IMR-90 (cell line): ENCODE measurements around the gene WDR91. TPM values are rescaled to one million over a fixed set of nuclear protein-coding genes. Genes with fewer than 3 reads are reported as not detected.
A peak's percentile ranks its signal among the peaks of the same experiment; 100 is the strongest.

Experiments
- ATAC-seq: fragments of 200-7000 bp; cut with Tn5 transposase; 2 replicates; pipeline ENCODE4 v1.9.1; 2020; ENCODE audit warnings: low read depth, mild to moderate bottlenecking, moderate library complexity
- BruUV-seq: library from RNA; stranded (reverse); fragments of 400-500 nt; replicated peaks from 2 replicates; lab custom pipeline; 2021; lab: Mats Ljungman, UMichigan
- CTCF ChIA-PET: fragments of 300-600 bp; formaldehyde crosslinking; extraction: SDS; loops from one replicate; lab custom pipeline; 2021; ENCODE audit warnings: antibody characterized with exemption; lab: Yijun Ruan, JAX
- POLR2A ChIA-PET: fragments of 300-600 bp; sonication (Branson Sonifier 250); formaldehyde crosslinking; loops from one replicate; lab custom pipeline; 2022; ENCODE audit warnings: antibody characterized with exemption; ENCODE audit not compliant: unreplicated experiment; lab: Charles Lee
- DNase-seq: peaks from one replicate; pipeline ENCODE4 v3.0.0; 2013
- H2AFZ ChIP-seq: replicated peaks from 2 replicates; pipeline ENCODE3; 2013; ENCODE audit warnings: low read length, mild to moderate bottlenecking; ENCODE audit not compliant: poor library complexity
- H2AK5ac ChIP-seq: 2 replicates; pipeline ENCODE4 v1.6.1; 2013; ENCODE audit warnings: low read depth, low read length, inconsistent platforms
- H2AK9ac ChIP-seq: replicated peaks from 2 replicates; pipeline ENCODE3; 2013; ENCODE audit warnings: mild to moderate bottlenecking, low read depth, low read length, moderate library complexity; ENCODE audit not compliant: poor library complexity
- H2BK120ac ChIP-seq: 2 replicates; pipeline ENCODE4 v1.6.1; 2013; ENCODE audit warnings: low read depth, low read length, inconsistent platforms
- H2BK15ac ChIP-seq: 3 replicates; pipeline ENCODE4 v1.6.1; 2013; ENCODE audit warnings: low read depth, low read length, inconsistent platforms
- H2BK20ac ChIP-seq: 2 replicates; pipeline ENCODE4 v1.6.1; 2013; ENCODE audit warnings: low read depth, mild to moderate bottlenecking, inconsistent platforms, low read length, moderate library complexity
- H2BK5ac ChIP-seq: 2 replicates; pipeline ENCODE4 v1.6.1; 2013; ENCODE audit warnings: mild to moderate bottlenecking, low read depth, low read length, inconsistent platforms; ENCODE audit not compliant: poor library complexity, severe bottlenecking
- H3K14ac ChIP-seq: replicated peaks from 2 replicates; pipeline ENCODE4 v1.6.1; 2013; ENCODE audit warnings: low read depth, low read length, inconsistent platforms
- H3K18ac ChIP-seq: 2 replicates; pipeline ENCODE4 v1.6.1; 2013; ENCODE audit warnings: low read depth, low read length, control low read depth
- H3K23ac ChIP-seq: 2 replicates; pipeline ENCODE4 v1.6.1; 2013; ENCODE audit warnings: low read depth, low read length, inconsistent platforms
- H3K27ac ChIP-seq: 2 replicates; pipeline ENCODE4 v1.5.1; 2013; ENCODE audit warnings: mild to moderate bottlenecking, control low read depth, low read length; ENCODE audit not compliant: insufficient read depth
- H3K27me3 ChIP-seq: 2 replicates; pipeline ENCODE4 v1.6.1; 2013; ENCODE audit warnings: low read length; ENCODE audit not compliant: control insufficient read depth, insufficient read depth
- H3K36me3 ChIP-seq: 2 replicates; pipeline ENCODE4 v1.6.1; 2013; ENCODE audit warnings: low read length, mixed read lengths; ENCODE audit not compliant: control insufficient read depth, insufficient read depth
- H3K4ac ChIP-seq: 2 replicates; pipeline ENCODE4 v1.6.1; 2013; ENCODE audit warnings: low read depth, low read length, inconsistent platforms
- H3K4me1 ChIP-seq: 2 replicates; pipeline ENCODE4 v1.6.1; 2013; ENCODE audit warnings: low read length, mixed read lengths; ENCODE audit not compliant: control insufficient read depth, insufficient read depth
- H3K4me2 ChIP-seq: 2 replicates; pipeline ENCODE4 v1.6.1; 2013; ENCODE audit warnings: low read depth, mild to moderate bottlenecking, control low read depth, low read length, moderate library complexity
- H3K4me3 ChIP-seq: 2 replicates; pipeline ENCODE4 v1.5.1; 2013; ENCODE audit warnings: low read depth, mild to moderate bottlenecking, control low read depth, low read length, moderate library complexity; ENCODE audit not compliant: insufficient read depth
- H3K56ac ChIP-seq: 2 replicates; pipeline ENCODE4 v1.6.1; 2013; ENCODE audit warnings: low read length, inconsistent platforms; ENCODE audit not compliant: insufficient read depth; ENCODE audit errors: extremely low read depth
- H3K79me1 ChIP-seq, 2 experiments: 2 replicates each; pipeline ENCODE4 v1.6.1; 2013; ENCODE audit warnings: low read length in 2 of 2, inconsistent platforms in 1 of 2, low read depth in 1 of 2
- H3K9ac ChIP-seq: 2 replicates; pipeline ENCODE4 v1.6.1; 2013; ENCODE audit warnings: low read depth, low read length, control low read depth
- H3K9me1 ChIP-seq: 2 replicates; pipeline ENCODE4 v1.6.1; 2013; ENCODE audit warnings: low read length, inconsistent platforms; ENCODE audit not compliant: insufficient read depth
- H3K9me3 ChIP-seq: 2 replicates; pipeline ENCODE4 v1.6.1; 2013; ENCODE audit warnings: low read length; ENCODE audit not compliant: control insufficient read depth, insufficient read depth
- H4K20me1 ChIP-seq: 2 replicates; pipeline ENCODE4 v1.6.1; 2013; ENCODE audit warnings: low read length, inconsistent platforms; ENCODE audit not compliant: insufficient read depth
- H4K5ac ChIP-seq: 2 replicates; pipeline ENCODE4 v1.6.1; 2013; ENCODE audit warnings: mild to moderate bottlenecking, low read depth, low read length, control low read depth
- H4K8ac ChIP-seq, 2 experiments: 2 replicates each; pipeline ENCODE4 v1.6.1; 2013; ENCODE audit warnings: low read depth in 2 of 2, low read length in 2 of 2, control low read depth in 1 of 2, inconsistent platforms in 1 of 2
- H4K91ac ChIP-seq: 2 replicates; pipeline ENCODE4 v1.6.1; 2013; ENCODE audit warnings: low read depth, low read length, inconsistent platforms; ENCODE audit not compliant: insufficient read depth
- BHLHE40 ChIP-seq: fragments of 150-350 bp; IDR thresholded peaks from 2 replicates; pipeline ENCODE4 v1.6.1; 2016; ENCODE audit warnings: mild to moderate bottlenecking, low read depth, low read length
- CEBPB ChIP-seq: IDR thresholded peaks from 2 replicates; pipeline ENCODE4 v1.6.1; 2012; ENCODE audit warnings: low read depth, low read length, improper control_type of control experiment
- CHD1 ChIP-seq: IDR thresholded peaks from 2 replicates; pipeline ENCODE4 v1.6.1; 2012; ENCODE audit warnings: low read depth, low read length, improper control_type of control experiment
- FOS ChIP-seq: fragments of 150-350 bp; IDR thresholded peaks from 2 replicates; pipeline ENCODE4 v1.6.1; 2016; ENCODE audit warnings: low read depth, low read length
- MAFK ChIP-seq: IDR thresholded peaks from 2 replicates; pipeline ENCODE4 v1.6.1; 2012; ENCODE audit warnings: low read depth, low read length, improper control_type of control experiment
- MAZ ChIP-seq: IDR thresholded peaks from 2 replicates; pipeline ENCODE4 v1.6.1; 2012; ENCODE audit warnings: low read depth, mild to moderate bottlenecking, low read length, improper control_type of control experiment, moderate library complexity, borderline replicate concordance
- MXI1 ChIP-seq: IDR thresholded peaks from 2 replicates; pipeline ENCODE4 v1.6.1; 2012; ENCODE audit warnings: low read depth, mild to moderate bottlenecking, low read length, moderate library complexity, borderline replicate concordance
- NFE2L2 ChIP-seq: fragments of 150-350 bp; IDR thresholded peaks from 2 replicates; pipeline ENCODE4 v1.6.1; 2016; ENCODE audit warnings: low read depth, mild to moderate bottlenecking, low read length
- POLR2A ChIP-seq: IDR thresholded peaks from 2 replicates; pipeline ENCODE4 v1.6.1; 2012; ENCODE audit warnings: mild to moderate bottlenecking, low read depth, low read length
- RAD21 ChIP-seq: IDR thresholded peaks from 2 replicates; pipeline ENCODE4 v1.6.1; 2012; ENCODE audit warnings: low read length, improper control_type of control experiment
- RCOR1 ChIP-seq: IDR thresholded peaks from 2 replicates; pipeline ENCODE4 v1.6.1; 2012; ENCODE audit warnings: mild to moderate bottlenecking, low read length, improper control_type of control experiment; ENCODE audit not compliant: insufficient replicate concordance
- RFX5 ChIP-seq: IDR thresholded peaks from 2 replicates; pipeline ENCODE4 v1.8.0; 2012; ENCODE audit warnings: low read depth, mild to moderate bottlenecking, low read length, moderate library complexity
- SMC3 ChIP-seq: fragments of 150-350 bp; IDR thresholded peaks from 2 replicates; pipeline ENCODE4 v1.6.1; 2016; ENCODE audit warnings: low read depth, mild to moderate bottlenecking, antibody characterized with exemption, low read length, moderate library complexity
- WGBS, 2 experiments: methylation state at CpG; one replicate each; pipeline versions ENCODE4 v1.1.5 to v1.1.7; 2013; ENCODE audit warnings: missing lambda C conversion rate in 2 of 2; ENCODE audit not compliant: insufficient read length in 1 of 2; ENCODE audit errors: extremely low coverage in 2 of 2; 5-methylcytosine and 5-hydroxymethylcytosine counted together
- dilution Hi-C: fragments of 300-500 bp; cut with HindIII; formaldehyde crosslinking; loops from one replicate; pipeline ENCODE4 v1.14.3; 2018; ENCODE audit warnings: low sequenced_read_pairs; ENCODE audit not compliant: unreplicated experiment
- in situ Hi-C: fragments of 300-500 bp; cut with MboI; formaldehyde crosslinking; loops from 3 replicates; pipeline ENCODE4 v1.14.3; 2019; ENCODE audit warnings: low sequenced_read_pairs, inconsistent platforms, mixed read lengths
- intact Hi-C: fragments of 100-400 bp; cut with micrococcal nuclease; formaldehyde crosslinking; loops from 2 replicates; pipeline ENCODE4 v1.10.0; 2022
- polyA plus RNA-seq, 3 experiments: library from polyadenylated mRNA; depleted of rRNA; stranded (reverse); fragments of >200 nt; gene quantifications; 2 replicates each; pipeline ENCODE4 v1.2.3, GENCODE V29; 2012; ENCODE audit warnings: low replicate concordance in 1 of 3
- total RNA-seq: library from RNA; depleted of rRNA; stranded (reverse); fragments of >200 nt; gene quantifications from 2 replicates; pipeline ENCODE4 v1.2.3, GENCODE V29; 2012
- TF ChIP-seq, protein P1 (sequence below): fragments of 150-350 bp; IDR thresholded peaks from 2 replicates; pipeline ENCODE4 v1.6.1; 2016; ENCODE audit warnings: low read depth, mild to moderate bottlenecking, low read length, moderate library complexity, borderline replicate concordance
- TF ChIP-seq, protein P2 (sequence below): fragments of 150-350 bp; IDR thresholded peaks from 2 replicates; pipeline ENCODE4 v1.6.1; 2017; ENCODE audit warnings: mild to moderate bottlenecking, antibody characterized with exemption, low read length, low read depth
- TF ChIP-seq, protein P3 (sequence below): conservative IDR thresholded peaks from 2 replicates; pipeline ENCODE4 v1.5.1; 2012; ENCODE audit warnings: mild to moderate bottlenecking, low read depth, low read length, improper control_type of control experiment

The WDR91 gene
- total and polyA plus RNA-seq, 2 of the 4 experiments (the other 2 are of a cell fraction), result 5.2 to 10.3 TPM

DNA sequence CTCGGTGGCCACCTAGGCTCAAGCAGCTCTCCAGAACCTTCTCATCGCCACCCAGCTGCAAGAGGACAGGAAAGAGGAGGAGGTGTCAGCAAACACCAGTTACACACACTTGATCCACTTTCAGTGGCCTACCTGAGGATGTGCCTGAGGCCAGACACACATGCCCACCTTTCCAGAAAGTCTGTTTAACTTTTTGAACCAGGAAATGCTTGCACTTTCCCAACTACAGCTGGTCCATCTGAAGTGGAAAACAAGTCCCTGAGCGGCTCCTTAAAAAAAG is 25.1 kb downstream of the WDR91 start:
- Histone ChIP-seq H3K27me3 (no peaks in the 10 kb centered on the region), H3K79me1 (no peaks in the 10 kb centered on the region), H3K18ac (no peak overlapping the region), H2BK5ac (no peak overlapping the region), H3K4ac (no peak overlapping the region), H4K91ac (no peak overlapping the region), H3K23ac (no peak overlapping the region), H3K27ac (no peak overlapping the region), H3K9ac (no peak overlapping the region), H4K20me1 (no peaks in the 10 kb centered on the region), H3K14ac (no peak overlapping the region), H3K9me3 (peaks cover 26% of the 10 kb centered on the region), H4K5ac (no peak overlapping the region), H2AK9ac (peak overlapping the region; percentile 31), H3K4me1 (no peaks in the 10 kb centered on the region), H3K4me3 (no peak overlapping the region), H3K36me3 (peaks cover 53% of the 10 kb centered on the region), H2AFZ (no peak overlapping the region), H2AK5ac (no peak overlapping the region), H3K4me2 (no peak overlapping the region), H3K9me1 (peaks cover 2% of the 10 kb centered on the region; the same call in 1 of the 2 replicates), H2BK120ac (no peak overlapping the region), H2BK20ac (no peak overlapping the region), H2BK15ac (no peak overlapping the region), H3K56ac (no peak overlapping the region), H4K8ac (no peak overlapping the region)
- no peak for DNase-seq
- ATAC-seq, result no peak
- POLR2A ChIA-PET, result no interaction called here
- BruUV-seq, result no TSS peak
- WGBS, 2 experiments, result 100% methylated on average over 1 of the region's 3 CpGs; no CpG with 5 or more reads in 1 of the 2 experiments
- TF ChIP-seq MAZ (no peak), RCOR1 (no peak), CEBPB (no peak), CHD1 (no peak), NFE2L2 (no peak), BHLHE40 (no peak), MXI1 (no peak), RFX5 (no peak), MAFK (no peak), RAD21 (no peak), SMC3 (no peak), FOS (no peak), POLR2A (no peak)
- TF ChIP-seq, protein P1, sequence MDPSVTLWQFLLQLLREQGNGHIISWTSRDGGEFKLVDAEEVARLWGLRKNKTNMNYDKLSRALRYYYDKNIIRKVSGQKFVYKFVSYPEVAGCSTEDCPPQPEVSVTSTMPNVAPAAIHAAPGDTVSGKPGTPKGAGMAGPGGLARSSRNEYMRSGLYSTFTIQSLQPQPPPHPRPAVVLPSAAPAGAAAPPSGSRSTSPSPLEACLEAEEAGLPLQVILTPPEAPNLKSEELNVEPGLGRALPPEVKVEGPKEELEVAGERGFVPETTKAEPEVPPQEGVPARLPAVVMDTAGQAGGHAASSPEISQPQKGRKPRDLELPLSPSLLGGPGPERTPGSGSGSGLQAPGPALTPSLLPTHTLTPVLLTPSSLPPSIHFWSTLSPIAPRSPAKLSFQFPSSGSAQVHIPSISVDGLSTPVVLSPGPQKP, result no peak
- TF ChIP-seq, protein P2, sequence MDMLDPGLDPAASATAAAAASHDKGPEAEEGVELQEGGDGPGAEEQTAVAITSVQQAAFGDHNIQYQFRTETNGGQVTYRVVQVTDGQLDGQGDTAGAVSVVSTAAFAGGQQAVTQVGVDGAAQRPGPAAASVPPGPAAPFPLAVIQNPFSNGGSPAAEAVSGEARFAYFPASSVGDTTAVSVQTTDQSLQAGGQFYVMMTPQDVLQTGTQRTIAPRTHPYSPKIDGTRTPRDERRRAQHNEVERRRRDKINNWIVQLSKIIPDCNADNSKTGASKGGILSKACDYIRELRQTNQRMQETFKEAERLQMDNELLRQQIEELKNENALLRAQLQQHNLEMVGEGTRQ, result no peak
- TF ChIP-seq, protein P3, sequence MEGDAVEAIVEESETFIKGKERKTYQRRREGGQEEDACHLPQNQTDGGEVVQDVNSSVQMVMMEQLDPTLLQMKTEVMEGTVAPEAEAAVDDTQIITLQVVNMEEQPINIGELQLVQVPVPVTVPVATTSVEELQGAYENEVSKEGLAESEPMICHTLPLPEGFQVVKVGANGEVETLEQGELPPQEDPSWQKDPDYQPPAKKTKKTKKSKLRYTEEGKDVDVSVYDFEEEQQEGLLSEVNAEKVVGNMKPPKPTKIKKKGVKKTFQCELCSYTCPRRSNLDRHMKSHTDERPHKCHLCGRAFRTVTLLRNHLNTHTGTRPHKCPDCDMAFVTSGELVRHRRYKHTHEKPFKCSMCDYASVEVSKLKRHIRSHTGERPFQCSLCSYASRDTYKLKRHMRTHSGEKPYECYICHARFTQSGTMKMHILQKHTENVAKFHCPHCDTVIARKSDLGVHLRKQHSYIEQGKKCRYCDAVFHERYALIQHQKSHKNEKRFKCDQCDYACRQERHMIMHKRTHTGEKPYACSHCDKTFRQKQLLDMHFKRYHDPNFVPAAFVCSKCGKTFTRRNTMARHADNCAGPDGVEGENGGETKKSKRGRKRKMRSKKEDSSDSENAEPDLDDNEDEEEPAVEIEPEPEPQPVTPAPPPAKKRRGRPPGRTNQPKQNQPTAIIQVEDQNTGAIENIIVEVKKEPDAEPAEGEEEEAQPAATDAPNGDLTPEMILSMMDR, result no peak
- in situ Hi-C loops (no loop called here), dilution Hi-C loops (no loop called here), intact Hi-C loops (no loop called here)
- CTCF ChIA-PET, result no interaction called here
